GM21529 (cell line): ENCODE data around the gene EXOSC7.
"Not testable (repeated sequence)": the region's sequence is repeated elsewhere in the genome, so short reads cannot be mapped to it uniquely, and the experiment has no call there.

Experiments
- ATAC-seq: cut with Tn5 transposase; IDR thresholded peaks from one replicate; pipeline ENCODE4 v1.9.1; 2021; ENCODE audit not compliant: unreplicated experiment

EXOSC7 gene

DNA sequence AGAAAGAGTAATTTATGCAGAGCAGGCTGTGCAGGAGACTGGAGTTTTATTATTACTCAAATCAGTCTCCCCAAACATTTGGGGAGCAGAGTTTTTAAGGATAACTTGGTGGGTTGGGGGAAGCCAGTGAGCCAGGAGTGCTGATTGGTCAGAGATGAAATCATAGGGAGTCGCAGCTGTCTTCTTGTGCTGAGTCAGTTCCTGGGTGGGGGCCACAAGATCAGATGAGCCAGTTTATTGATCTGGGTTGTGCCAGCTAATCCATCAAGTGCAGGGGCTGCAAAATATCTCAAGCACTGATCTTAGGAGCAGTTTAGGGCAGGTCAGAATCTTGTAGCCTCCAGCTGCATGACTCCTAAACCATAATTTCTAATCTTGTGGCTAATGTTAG, 77.8 kb downstream of the EXOSC7 start:
- not testable (repeated sequence) for ATAC-seq

DNA sequence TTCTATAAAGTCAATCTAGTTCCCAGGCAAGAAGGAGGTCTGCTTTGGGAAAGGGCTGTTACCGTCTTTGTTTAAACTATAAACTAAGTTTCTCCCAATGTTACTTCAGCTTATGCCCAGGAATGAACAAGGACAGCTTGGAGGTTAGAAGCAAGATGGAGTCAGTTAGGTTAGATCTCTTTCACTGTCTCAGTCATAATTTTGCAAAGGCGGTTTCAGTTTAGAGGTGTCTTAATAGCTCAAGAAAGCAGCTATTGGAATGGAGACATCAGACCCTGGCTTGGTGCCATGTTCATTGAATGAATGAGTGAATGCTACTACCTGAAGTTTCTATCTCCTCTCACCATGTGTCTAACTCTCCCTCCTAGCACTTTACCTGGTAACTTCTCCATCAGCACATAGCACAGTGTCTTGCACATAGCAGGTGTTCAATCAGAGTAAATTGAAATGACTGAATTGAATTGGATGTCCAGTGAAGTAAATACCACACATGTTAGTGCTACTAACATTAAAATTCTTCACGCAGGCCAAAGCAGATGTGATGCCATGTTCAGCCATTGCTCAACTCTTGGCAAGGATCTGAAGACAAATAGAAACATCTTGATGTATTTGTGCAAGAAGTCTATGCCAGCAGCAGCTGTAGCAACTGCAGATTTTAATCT, 78.3 kb downstream of the EXOSC7 start:
- ATAC-seq: no peak

DNA sequence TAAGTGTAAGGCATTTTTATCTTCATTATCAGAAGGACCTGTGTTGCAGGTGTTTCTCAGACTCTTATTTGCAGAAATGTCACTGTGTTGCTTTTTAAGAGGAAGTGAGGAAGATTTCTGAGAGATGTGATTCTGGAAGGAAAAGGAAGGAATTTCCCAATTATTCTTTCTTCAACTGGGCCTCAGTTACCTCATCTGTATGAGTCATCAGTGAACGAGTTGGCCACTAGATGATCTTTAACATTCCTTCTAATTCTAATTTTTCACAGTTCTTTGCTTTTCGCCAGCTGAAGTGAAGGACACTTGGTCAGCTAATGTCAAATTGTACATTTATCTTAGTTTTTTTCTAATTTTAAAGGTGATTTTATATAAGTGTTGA, 79.0 kb downstream of the EXOSC7 start:
- no peak for ATAC-seq

DNA sequence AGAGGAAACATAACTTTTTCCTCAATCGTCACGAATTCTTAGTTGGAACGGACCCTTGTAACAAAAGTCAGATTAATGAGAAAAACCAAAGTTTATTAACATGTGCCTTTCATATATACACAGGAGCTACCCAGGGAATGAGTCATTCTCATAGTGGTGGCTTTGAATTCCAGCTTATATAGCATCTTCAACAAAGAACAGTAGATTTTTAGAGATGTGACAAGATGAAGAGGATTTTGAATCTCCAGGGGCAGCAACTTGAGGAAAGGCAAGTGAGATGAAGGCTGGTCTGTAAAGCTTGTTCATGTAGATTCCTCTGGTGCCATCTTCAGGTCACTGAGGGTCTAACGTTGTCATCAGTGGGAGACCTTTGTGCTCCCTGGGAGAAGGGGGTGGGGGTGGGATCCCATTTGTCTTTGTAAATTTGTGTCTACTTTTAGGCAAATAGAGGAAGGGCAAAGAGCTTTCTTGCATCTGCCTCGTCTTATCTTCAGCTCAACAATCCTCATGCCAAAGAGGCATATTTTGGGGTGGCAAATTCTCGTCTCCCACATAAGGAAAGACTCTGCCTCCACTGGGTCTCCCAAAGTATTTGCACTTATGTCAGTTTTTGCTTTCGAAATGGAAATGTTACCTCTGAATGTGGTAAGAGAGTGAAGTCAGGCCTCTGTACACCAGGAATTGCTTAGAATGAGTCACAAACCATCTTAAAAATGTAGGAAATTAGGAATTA, 79.5 kb downstream of the EXOSC7 start:
- no peak for ATAC-seq

DNA sequence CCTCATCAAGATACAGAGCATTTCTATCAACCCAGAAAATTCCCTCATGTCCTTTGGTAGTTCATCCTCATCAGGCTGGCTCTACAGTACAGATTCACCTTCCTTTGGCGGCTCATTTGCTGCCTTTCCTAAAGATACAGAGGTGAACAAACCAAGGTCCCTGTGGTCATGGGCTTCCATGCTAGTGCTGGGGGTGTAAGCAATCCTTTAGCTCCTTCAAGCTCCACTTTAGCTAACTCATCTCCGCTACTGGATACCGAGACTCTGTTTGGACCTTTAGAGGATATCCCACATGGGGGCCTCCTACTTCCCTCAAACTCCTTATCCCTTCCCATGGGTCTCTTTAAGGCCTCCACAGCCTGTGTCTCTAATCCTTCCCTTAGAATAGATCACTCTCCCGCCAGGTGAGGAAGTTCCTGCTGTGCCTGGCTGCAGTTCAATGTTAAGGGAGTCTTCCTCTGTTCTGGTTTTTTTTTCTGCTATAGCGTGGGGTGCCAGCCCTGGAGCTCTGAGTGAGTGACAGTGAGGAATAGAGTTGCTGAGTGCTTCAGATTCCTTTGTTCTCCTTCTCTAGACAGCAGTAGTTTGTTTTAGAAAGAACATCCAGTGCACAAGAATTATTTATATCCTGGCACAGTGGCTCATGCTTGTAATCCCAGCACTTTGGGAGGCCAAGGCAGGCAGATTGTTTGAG, 80.7 kb downstream of the EXOSC7 start:
- no peak for ATAC-seq

DNA sequence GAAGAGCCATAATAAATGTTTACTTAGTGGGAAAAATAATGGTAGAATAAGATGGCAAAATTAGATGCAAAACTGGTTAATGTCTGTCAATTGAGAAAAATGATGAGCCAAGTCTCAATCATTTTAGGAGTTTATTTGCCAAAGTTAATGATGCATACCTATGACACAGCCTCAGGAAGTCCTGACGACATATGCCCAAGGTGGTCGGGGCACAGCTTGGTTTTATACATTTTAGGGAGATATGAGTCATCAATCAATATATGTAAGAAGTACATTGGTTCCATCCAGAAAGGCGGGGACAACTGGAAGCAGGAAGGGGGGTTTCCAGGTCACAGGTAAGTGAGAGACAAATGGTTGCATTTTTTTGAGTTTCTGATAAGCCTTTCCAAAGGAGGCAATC, 81.5 kb downstream of the EXOSC7 start:
- no peak for ATAC-seq

DNA sequence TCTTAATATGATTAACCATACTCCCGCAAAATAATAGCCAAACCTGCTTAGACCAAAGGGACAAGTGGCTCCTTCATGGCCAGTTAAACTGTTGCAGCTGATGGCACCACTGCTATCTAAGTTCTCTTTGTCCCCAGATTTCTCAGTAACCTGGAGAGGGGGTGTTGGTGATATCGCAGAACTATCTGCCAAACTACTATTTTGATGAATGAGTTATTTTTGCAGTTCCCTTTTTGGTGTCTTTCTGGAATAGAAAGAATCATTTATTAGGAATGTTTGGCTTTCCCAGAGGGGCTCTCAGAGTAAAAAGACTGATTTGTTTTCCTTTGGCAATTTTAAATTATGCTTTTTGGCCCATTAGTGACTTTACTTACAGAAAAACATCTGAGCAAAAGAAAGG, 83.1 kb downstream of the EXOSC7 start:
- no peak for ATAC-seq

DNA sequence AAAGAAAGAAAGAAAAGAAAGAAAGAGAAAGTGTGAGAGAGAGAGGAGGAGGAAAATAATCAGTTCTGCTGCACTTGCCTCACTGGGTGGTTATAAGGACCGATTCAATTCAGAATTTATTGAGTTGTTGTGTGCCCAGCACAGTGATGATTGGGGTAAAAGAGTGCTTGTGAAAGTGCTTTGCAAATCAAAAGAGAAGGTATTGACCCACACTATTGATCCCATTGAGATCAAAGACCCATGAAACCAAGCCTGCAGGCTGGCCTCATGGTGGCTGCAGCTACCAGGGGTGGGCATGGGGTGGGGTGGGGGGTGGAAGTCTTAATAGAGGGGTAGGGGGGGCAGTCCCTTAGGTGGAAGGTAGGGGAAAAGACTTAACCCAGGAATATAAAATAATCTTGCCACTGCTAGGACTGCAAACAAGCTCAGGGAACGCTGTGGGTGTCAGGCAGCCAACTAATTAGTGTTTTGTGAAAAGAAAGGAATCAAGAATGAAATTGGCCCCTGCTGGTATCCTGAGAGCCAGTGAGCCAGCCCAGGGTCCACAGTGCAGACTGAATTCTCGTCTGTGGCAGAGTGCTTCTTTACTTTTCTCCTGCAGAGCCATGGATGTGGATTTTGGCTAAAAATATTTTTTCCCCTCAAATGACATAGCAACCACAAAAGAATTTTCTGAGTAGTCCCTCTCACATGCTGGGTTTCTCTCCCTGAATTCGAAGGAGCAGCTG, 84.3 kb downstream of the EXOSC7 start:
- no peak for ATAC-seq
